GM20000 (cell line): ENCODE measurements around the gene KLF11.

Experiments used
- DNase-seq: peaks from one replicate; pipeline ENCODE4 v3.0.0; 2012; ENCODE audit warnings: low spot score
- CTCF ChIP-seq: IDR thresholded peaks from 2 replicates; pipeline ENCODE4 v1.5.1; 2012; ENCODE audit warnings: mild to moderate bottlenecking, control low read depth; ENCODE audit errors: extremely low read depth, missing control alignments

Gene KLF11

GRCh38 chr2:10053351-10053750 lies 10.0 kb downstream of the KLF11 start:
- TF ChIP-seq CTCF: no peak
- no peak for DNase-seq

GRCh38 chr2:10054424-10054823 lies 11.1 kb downstream of the KLF11 start:
- DNase-seq: no peak
- no peak for TF ChIP-seq CTCF

- no peak for TF ChIP-seq CTCF
- DNase-seq: no peak
Observed at GRCh38 chr2:10054976-10055375, 11.6 kb downstream of the KLF11 start.

- DNase-seq: no peak
- TF ChIP-seq CTCF: no peak
Observed at GRCh38 chr2:10056439-10056838, 13.1 kb downstream of the KLF11 start.

- peak; percentile 63 for DNase-seq
Observed at GRCh38 chr2:10057231-10058107, 14.1 kb downstream of the KLF11 start.

GRCh38 chr2:10058251-10059015 lies 15.1 kb downstream of the KLF11 start:
- no peak for DNase-seq

More at GRCh38 chr2:10057231-10058107, 14.1 kb downstream of the KLF11 start:
- TF ChIP-seq CTCF: no peak

More at GRCh38 chr2:10058251-10059015, 15.1 kb downstream of the KLF11 start:
- TF ChIP-seq CTCF: no peak
